Astrocyte (in vitro differentiated cells and primary cell): ENCODE data around the gene CLASRP. TPM values are rescaled to one million over a fixed set of nuclear protein-coding genes. Genes with fewer than 3 reads are reported as not detected.

Experiments
- DNase-seq: peaks from one replicate; pipeline ENCODE4 v3.0.0-alpha.2; 2010; ENCODE audit warnings: low read depth
- FAIRE-seq: peaks from 2 replicates; lab custom pipeline; 2011; peaks lifted over from hg19 to GRCh38; lab: Jason Lieb, UNC
- H2AFZ ChIP-seq: 2 replicates; pipeline ENCODE4 v1.6.0; 2012; ENCODE audit warnings: low read depth, low read length, inconsistent platforms
- H3K27ac ChIP-seq: 2 replicates; pipeline ENCODE4 v1.5.1; 2011; ENCODE audit warnings: low read depth, low read length, inconsistent platforms
- H3K27me3 ChIP-seq: 2 replicates; pipeline ENCODE4 v1.6.0; 2011; ENCODE audit warnings: low read length, inconsistent platforms; ENCODE audit not compliant: insufficient read depth
- H3K36me3 ChIP-seq: 2 replicates; pipeline ENCODE4 v1.5.1; 2011; ENCODE audit warnings: low read length, inconsistent platforms; ENCODE audit not compliant: insufficient read depth
- H3K4me1 ChIP-seq: 2 replicates; pipeline ENCODE4 v1.5.1; 2011; ENCODE audit warnings: low read length, inconsistent platforms; ENCODE audit not compliant: insufficient read depth
- H3K4me2 ChIP-seq: 2 replicates; pipeline ENCODE4 v1.6.0; 2012; ENCODE audit warnings: low read length, inconsistent platforms
- H3K4me3 ChIP-seq: 2 replicates; pipeline ENCODE4 v1.5.1; 2011; ENCODE audit warnings: low read depth, mild to moderate bottlenecking, low read length, inconsistent platforms; ENCODE audit not compliant: insufficient read depth
- H3K79me2 ChIP-seq: 2 replicates; pipeline ENCODE4 v1.6.0; 2012; ENCODE audit warnings: mild to moderate bottlenecking, low read length, inconsistent platforms; ENCODE audit not compliant: insufficient read depth
- H3K9ac ChIP-seq: 2 replicates; pipeline ENCODE4 v1.6.0; 2012; ENCODE audit warnings: mild to moderate bottlenecking, low read length, inconsistent platforms
- H3K9me3 ChIP-seq: 2 replicates; pipeline ENCODE4 v1.5.1; 2012; ENCODE audit warnings: low read depth, mild to moderate bottlenecking, low read length, inconsistent platforms; ENCODE audit not compliant: insufficient read depth
- H4K20me1 ChIP-seq: 2 replicates; pipeline ENCODE4 v1.6.0; 2012; ENCODE audit warnings: low read length, inconsistent platforms; ENCODE audit not compliant: insufficient read depth
- H3K27ac Mint-ChIP-seq: one replicate; pipeline ENCODE4 v1.8.0; 2021; ENCODE audit warnings: mild to moderate bottlenecking, mixed read lengths; ENCODE audit not compliant: unreplicated experiment
- H3K27me3 Mint-ChIP-seq: one replicate; pipeline ENCODE4 v1.8.0; 2021; ENCODE audit warnings: low read depth, mixed read lengths; ENCODE audit not compliant: unreplicated experiment
- H3K36me3 Mint-ChIP-seq: one replicate; pipeline ENCODE4 v1.8.0; 2021; ENCODE audit warnings: low read depth, mixed read lengths; ENCODE audit not compliant: unreplicated experiment
- H3K4me1 Mint-ChIP-seq: one replicate; pipeline ENCODE4 v1.8.0; 2021; ENCODE audit warnings: low read depth, mixed read lengths; ENCODE audit not compliant: unreplicated experiment
- H3K4me3 Mint-ChIP-seq: one replicate; pipeline ENCODE4 v1.8.0; 2021; ENCODE audit warnings: mild to moderate bottlenecking, moderate library complexity, mixed read lengths; ENCODE audit not compliant: unreplicated experiment
- H3K9me3 Mint-ChIP-seq: one replicate; pipeline ENCODE4 v1.8.0; 2021; ENCODE audit warnings: mild to moderate bottlenecking, mixed read lengths; ENCODE audit not compliant: unreplicated experiment
- CTCF ChIP-seq: IDR thresholded peaks from 2 replicates; pipeline ENCODE4 v1.5.1; 2011; ENCODE audit warnings: low read depth, mild to moderate bottlenecking, inconsistent platforms, low read length, moderate library complexity; ENCODE audit not compliant: insufficient read depth
- EZH2 ChIP-seq: IDR thresholded peaks from 2 replicates; pipeline ENCODE4 v1.6.1; 2012; ENCODE audit warnings: mild to moderate bottlenecking, low read length, inconsistent platforms; ENCODE audit not compliant: insufficient read depth
- total RNA-seq: library from RNA; stranded (reverse); gene quantifications from 2 replicates; pipeline ENCODE4 v1.2.1, GENCODE V29; 2021

The CLASRP gene
- total RNA-seq, 1 donor from 2014 or later: 45.5 TPM

GRCh38 chr19:45001087-45001739 is 37.6 kb upstream of the CLASRP start, which contains the start of gene RELB:
TSS of gene RELB (plus strand) at chr19:45001464. CDS start at chr19:45001580, 116 bp downstream.
- peak within 1 kb of the TSS; percentile 98 for H3K27ac ChIP-seq
- no peak for FAIRE-seq
- peak within 1 kb of the TSS; percentile 83 for H2AFZ ChIP-seq

GRCh38 chr19:45003485-45003884 is 35.4 kb upstream of the CLASRP start:
- H3K9me3 ChIP-seq: no peaks in the 10 kb centered on the region
- Mint-ChIP-seq H3K4me3 (no peak overlapping the region), H3K27me3 (no peaks in the 10 kb centered on the region), H3K27ac (no peak overlapping the region), H3K36me3 (peaks cover 3% of the 10 kb centered on the region), H3K9me3 (no peaks in the 10 kb centered on the region), H3K4me1 (no peaks in the 10 kb centered on the region)
- no peaks in the 10 kb centered on the region for H3K79me2 ChIP-seq
- H3K36me3 ChIP-seq: peaks cover 8% of the 10 kb centered on the region
- FAIRE-seq (no peak), DNase-seq (no peak)
- H2AFZ ChIP-seq: no peak overlapping the region
- H3K4me2 ChIP-seq: no peak overlapping the region
- H3K4me3 ChIP-seq: no peak overlapping the region
- no peak for TF ChIP-seq EZH2
- TF ChIP-seq CTCF: no peak
- H3K27me3 ChIP-seq: no peaks in the 10 kb centered on the region
- no peak overlapping the region for H3K27ac ChIP-seq
- H4K20me1 ChIP-seq: peaks cover 6% of the 10 kb centered on the region
- no peak overlapping the region for H3K9ac ChIP-seq
- H3K4me1 ChIP-seq: peaks cover 4% of the 10 kb centered on the region

More at GRCh38 chr19:45001087-45001739, 37.6 kb upstream of the CLASRP start, which contains the start of gene RELB:
- peak within 1 kb of the TSS; percentile 93 for H3K4me3 Mint-ChIP-seq
- peaks cover 2% of the 10 kb centered on the region for H3K36me3 Mint-ChIP-seq
- peak within 1 kb of the TSS; percentile 91 for H3K27ac Mint-ChIP-seq
- TF ChIP-seq CTCF (no peak), EZH2 (no peak)
- Histone ChIP-seq H3K27me3 (no peaks in the 10 kb centered on the region), H3K79me2 (no peaks in the 10 kb centered on the region), H3K36me3 (peaks cover 3% of the 10 kb centered on the region), H4K20me1 (peaks cover 6% of the 10 kb centered on the region), H3K9me3 (no peaks in the 10 kb centered on the region), H3K4me1 (peaks cover 4% of the 10 kb centered on the region), H3K4me2 (peak within 1 kb of the TSS; percentile 88), H3K9ac (peak within 1 kb of the TSS; percentile 100), H3K4me3 (peak within 1 kb of the TSS; percentile 68)
- peak; percentile 57 for DNase-seq
- no peaks in the 10 kb centered on the region for H3K27me3 Mint-ChIP-seq
- no peaks in the 10 kb centered on the region for H3K4me1 Mint-ChIP-seq
- no peaks in the 10 kb centered on the region for H3K9me3 Mint-ChIP-seq

- Histone ChIP-seq H3K9ac (no peak overlapping the region), H4K20me1 (peaks cover 11% of the 10 kb centered on the region), H3K27ac (no peak overlapping the region), H3K4me3 (no peak overlapping the region), H3K27me3 (no peaks in the 10 kb centered on the region), H3K4me2 (no peak overlapping the region), H3K9me3 (no peaks in the 10 kb centered on the region), H3K4me1 (peaks cover 3% of the 10 kb centered on the region), H2AFZ (no peak overlapping the region), H3K36me3 (peaks cover 8% of the 10 kb centered on the region), H3K79me2 (no peaks in the 10 kb centered on the region)
- H3K9me3 Mint-ChIP-seq: no peaks in the 10 kb centered on the region
- no peaks in the 10 kb centered on the region for H3K4me1 Mint-ChIP-seq
- peaks cover 2% of the 10 kb centered on the region for H3K27me3 Mint-ChIP-seq
- H3K36me3 Mint-ChIP-seq: peaks cover 7% of the 10 kb centered on the region
- TF ChIP-seq EZH2 (no peak), CTCF (no peak)
- H3K4me3 Mint-ChIP-seq: no peak overlapping the region
- no peak overlapping the region for H3K27ac Mint-ChIP-seq
- no peak for FAIRE-seq
- no peak for DNase-seq
Observed at GRCh38 chr19:45005787-45006186, 33.1 kb upstream of the CLASRP start.
